Stimulated activated CD8-positive, alpha-beta memory T cell treated with anti-CD3 and anti-CD28 coated beads, Interleukin-2, amount 100 ng/mL, for 1 hour (primary cell): ENCODE data around the gene HERC4.
A peak's percentile ranks its signal among the peaks of the same experiment; 100 is the strongest.
"Not testable (repeated sequence)": the region's sequence is repeated elsewhere in the genome, so short reads cannot be mapped to it uniquely, and the experiment has no call there.

ENCODE experiments used
- DNase-seq, 2 donors: peaks; one replicate each; pipeline ENCODE4 v3.0.0-alpha.2; 2020; ENCODE audit warnings: low read depth in 2 of 2

The HERC4 gene

GRCh38 chr10:67884313-67884841 lies 190.7 kb downstream of the HERC4 start, which contains the start of gene SIRT1:
Gene SIRT1 (plus strand): TSS chr10:67884656. CDS start chr10:67884722, 66 bp downstream.
- peak; percentile 93 for DNase-seq

GRCh38 chr10:67883710-67884312 lies 191.3 kb downstream of the HERC4 start:
- no peak for DNase-seq

- DNase-seq, result no peak
Observed at GRCh38 chr10:67878133-67878532, 196.9 kb downstream of the HERC4 start.

GRCh38 chr10:67877421-67877820 lies 197.7 kb downstream of the HERC4 start:
- DNase-seq, result not testable (repeated sequence)

GRCh38 chr10:67875340-67876238 lies 199.5 kb downstream of the HERC4 start:
- DNase-seq, result no peak
